ENCODE data around the gene CBL.
"Not testable (repeated sequence)": the region's sequence is repeated elsewhere in the genome, so short reads cannot be mapped to it uniquely, and the experiment has no call there.

Gene CBL

GRCh38 chr11:119185981-119186634, 20.0 kb upstream of the CBL start:
- no peak for DNase-seq

- DNase-seq: no peak
These were observed 18.8 kb upstream of the CBL start for GRCh38 chr11:119187123-119187892.

- no peak for DNase-seq
These were observed 18.1 kb upstream of the CBL start for GRCh38 chr11:119188067-119188466.

- no peak for DNase-seq
These were observed 17.3 kb upstream of the CBL start for GRCh38 chr11:119188887-119189286.

- no peak for DNase-seq
These were observed 16.7 kb upstream of the CBL start for GRCh38 chr11:119189393-119189792.

GRCh38 chr11:119190531-119190930, 15.6 kb upstream of the CBL start:
- DNase-seq: no peak

GRCh38 chr11:119191265-119191664, 14.9 kb upstream of the CBL start:
- DNase-seq: not testable (repeated sequence)

- no peak for DNase-seq
These were observed 14.0 kb upstream of the CBL start for GRCh38 chr11:119192111-119192510.

GRCh38 chr11:119193001-119193400, 13.1 kb upstream of the CBL start:
- no peak for DNase-seq

GRCh38 chr11:119193626-119194025, 12.5 kb upstream of the CBL start:
- DNase-seq: no peak

- no peak for DNase-seq
These were observed 11.2 kb upstream of the CBL start for GRCh38 chr11:119194811-119195440.

GRCh38 chr11:119195680-119196079, 10.5 kb upstream of the CBL start:
- DNase-seq: no peak

GRCh38 chr11:119196833-119197483, 9.2 kb upstream of the CBL start:
- peak; percentile 33 to 55 for DNase-seq

GRCh38 chr11:119198925-119199324, 7.2 kb upstream of the CBL start:
- DNase-seq: no peak

- DNase-seq: not testable (repeated sequence)
These were observed 4.9 kb upstream of the CBL start for GRCh38 chr11:119201236-119201635.

GRCh38 chr11:119202554-119202953, 3.6 kb upstream of the CBL start:
- DNase-seq: no peak

GRCh38 chr11:119204066-119204465, 2.1 kb upstream of the CBL start:
- DNase-seq: no peak

- no peak for DNase-seq
These were observed 1.1 kb upstream of the CBL start for GRCh38 chr11:119205080-119205479.

GRCh38 chr11:119206511-119207414, 624 bp downstream of the CBL start:
- DNase-seq: peak; percentile 30 to 56

GRCh38 chr11:119207415-119207960, 1.3 kb downstream of the CBL start:
- no peak for DNase-seq

GRCh38 chr11:119209186-119209585, 3.0 kb downstream of the CBL start:
- DNase-seq: no peak

- DNase-seq: no peak
These were observed 3.9 kb downstream of the CBL start for GRCh38 chr11:119210050-119210449.
